SK-MEL-5 (cell line): ENCODE measurements around the gene SPAG9. TPM values are rescaled to one million over a fixed set of nuclear protein-coding genes. Genes with fewer than 3 reads are reported as not detected.
A peak's percentile ranks its signal among the peaks of the same experiment; 100 is the strongest.

Experiments used
- DNase-seq: peaks from one replicate; pipeline ENCODE4 v3.0.0-alpha.2; 2016; ENCODE audit warnings: low read depth, low spot score
- in situ Hi-C: cut with HindIII; loops from 2 replicates; pipeline ENCODE4 v1.10.0; 2016; ENCODE audit warnings: low sequenced_read_pairs, high pct_unique_total_duplicates, low pct_unique_long_range_greater_than_20kb
- total RNA-seq: library from RNA; depleted of rRNA; stranded (reverse); fragments of >200 nt; shearing (Covaris generic); gene quantifications from 2 replicates; pipeline ENCODE4 v1.2.3, GENCODE V29; 2014

The SPAG9 gene
- total RNA-seq, 1 experiment from 2014 or later: 103 TPM

DNA sequence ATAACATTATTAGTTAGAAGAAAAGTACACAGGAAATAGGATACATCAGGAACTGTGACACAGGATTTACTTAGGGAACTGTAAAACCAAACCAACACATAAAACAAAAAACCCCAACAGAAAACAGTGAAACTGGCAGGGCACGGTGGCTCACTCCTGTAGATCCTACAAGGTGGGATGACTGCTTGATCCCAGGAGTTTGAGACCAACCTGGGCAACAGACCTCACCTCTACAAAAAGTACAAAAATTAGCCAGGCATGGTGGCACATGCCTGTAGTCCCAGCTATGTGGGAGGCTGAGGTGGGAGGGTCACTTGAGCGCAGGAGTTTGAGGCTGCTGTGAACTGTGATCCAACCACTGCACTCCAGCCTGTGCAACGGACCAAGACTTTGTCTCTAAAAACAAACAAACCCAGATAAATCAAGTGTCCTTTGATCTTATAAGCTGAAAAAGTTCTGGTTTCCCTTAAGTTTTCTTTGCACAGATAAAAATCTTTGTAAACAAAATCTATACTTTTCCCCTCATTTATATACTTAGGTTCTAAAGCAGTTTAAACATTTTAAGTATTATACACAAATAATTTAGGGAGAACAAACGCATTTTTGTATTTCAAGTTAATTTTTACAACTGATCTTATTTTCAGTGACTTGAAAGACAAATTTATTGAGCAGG is 143.0 kb downstream of the SPAG9 start:
- no peak for DNase-seq
- in situ Hi-C loops: no loop called here

DNA sequence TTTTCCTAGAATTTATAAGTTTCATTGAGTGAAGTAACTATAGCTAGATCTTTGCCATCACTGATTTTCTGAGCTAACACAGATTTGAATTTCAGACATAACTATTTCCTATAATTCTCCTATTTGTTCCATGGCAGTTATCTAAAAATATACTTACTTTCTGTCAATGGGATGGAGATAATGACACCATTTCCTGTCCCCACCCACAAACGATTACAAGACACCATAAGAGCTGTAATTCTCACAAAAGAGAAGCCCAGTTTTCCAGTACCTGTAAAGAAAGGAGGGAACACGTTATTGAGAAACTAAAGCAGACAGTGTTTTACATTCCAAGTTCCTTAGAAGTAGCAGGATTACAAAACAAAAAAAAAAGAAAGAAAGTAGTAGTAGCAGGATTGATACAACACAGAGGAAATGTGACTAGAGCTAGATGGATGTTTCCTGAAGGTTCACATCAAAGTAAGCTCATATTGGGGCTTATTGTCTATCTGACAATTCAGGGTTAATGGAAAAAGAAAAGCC is 143.7 kb downstream of the SPAG9 start:
- DNase-seq: no peak
- in situ Hi-C loops: no loop called here

DNA sequence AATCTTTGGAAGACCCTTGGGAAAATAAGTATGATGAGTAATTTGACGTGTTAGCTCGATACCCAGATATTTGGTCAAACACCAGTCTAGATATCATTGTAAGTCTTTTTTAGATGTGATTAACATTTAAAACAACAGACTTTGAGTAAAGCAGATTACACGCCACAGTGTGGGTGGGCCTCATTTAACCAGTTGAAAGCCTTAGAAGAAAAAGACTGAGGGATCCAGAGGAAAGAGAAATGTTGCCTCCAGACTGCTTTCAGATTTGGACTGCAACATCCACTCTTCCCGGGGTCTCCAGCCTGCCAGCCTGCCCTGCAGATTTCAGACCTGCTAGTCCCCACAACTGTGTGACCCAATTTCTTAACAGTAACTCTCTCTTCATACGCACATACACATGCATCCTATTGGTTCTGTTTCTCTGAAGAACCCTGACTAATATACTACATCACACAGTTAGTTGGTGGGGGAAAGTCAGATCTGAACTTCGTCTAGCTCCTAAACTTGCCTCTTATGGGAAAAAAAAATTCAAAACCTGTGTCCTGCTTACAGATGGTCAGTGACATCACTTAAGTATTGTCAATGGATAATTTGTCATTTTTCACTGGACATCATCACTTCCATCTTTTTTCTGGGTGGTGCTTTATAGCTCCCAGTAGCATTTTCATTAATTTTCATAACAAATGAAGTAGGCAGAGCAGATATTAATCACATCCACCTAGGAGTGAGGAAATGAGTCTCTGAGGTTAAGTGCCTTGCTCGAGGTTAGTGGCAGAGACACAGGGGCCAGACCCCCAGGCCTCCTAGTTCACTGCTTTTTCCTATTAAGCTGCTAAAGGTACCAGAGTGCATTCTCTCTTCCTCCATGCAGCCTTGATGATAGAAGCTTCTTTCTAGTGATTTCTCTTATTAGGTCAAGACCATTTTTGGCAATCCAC is 146.8 kb downstream of the SPAG9 start:
- in situ Hi-C loops: no loop called here
- no peak for DNase-seq

DNA sequence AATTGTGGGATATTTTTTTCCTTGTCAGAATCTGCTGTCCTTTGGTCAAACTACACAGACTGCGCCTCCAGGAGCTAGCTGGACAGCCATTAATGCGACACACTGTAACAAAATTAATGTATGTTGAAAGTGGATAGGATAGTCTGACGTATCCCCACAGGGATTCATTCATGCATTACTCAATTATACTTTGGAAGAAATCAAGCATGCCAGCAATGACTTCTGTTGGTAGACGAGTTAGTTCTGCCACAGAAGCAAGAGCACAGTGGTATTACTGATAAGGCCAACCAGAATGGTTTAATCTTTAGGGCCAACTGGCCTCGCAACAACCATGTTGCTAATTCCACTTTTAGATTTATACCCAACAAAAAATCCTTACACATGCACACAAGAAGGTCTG is 148.1 kb downstream of the SPAG9 start:
- DNase-seq: no peak
- in situ Hi-C loops: no loop called here

DNA sequence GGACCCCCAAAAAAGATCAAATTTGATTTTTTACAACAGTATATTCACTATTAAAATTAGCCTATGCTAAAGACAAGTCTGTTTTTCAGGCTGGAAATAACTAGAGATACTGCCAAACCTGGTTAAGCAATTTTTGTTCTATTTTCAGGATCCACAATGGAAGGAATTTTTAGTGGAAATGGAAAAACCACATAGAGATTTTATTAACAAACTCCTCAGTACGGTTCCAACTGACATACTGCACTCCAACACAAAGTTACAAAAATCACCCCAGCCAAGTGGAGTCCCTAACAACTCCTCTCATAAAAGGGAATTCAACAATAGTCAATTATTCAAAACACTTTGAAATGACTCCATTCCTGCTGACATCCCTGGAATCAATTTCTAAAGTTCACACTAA is 152.9 kb downstream of the SPAG9 start:
- in situ Hi-C loops: no loop called here
- no peak for DNase-seq

DNA sequence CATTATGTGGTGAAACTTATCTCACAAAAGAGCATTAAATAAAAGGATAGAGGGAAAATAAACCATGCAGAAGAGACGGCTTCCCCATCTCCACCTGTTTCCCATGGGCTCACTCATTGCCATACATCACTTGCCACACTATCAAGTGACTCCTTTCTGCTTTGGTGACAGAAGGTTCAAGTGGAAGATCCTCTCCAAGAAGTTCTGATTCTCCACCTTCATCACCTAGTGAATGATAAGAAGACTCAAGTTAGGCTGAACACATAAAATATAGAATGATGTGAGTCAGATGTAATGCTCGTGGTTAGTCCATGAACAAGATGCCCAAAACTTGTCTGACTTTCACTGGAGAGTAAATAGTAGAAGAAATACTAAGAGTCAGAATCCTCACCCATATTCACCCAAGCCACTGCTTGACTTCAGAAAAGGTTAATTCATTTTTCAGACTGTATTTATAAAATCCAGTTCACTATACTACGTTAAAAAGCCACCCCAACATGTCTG is 154.5 kb downstream of the SPAG9 start:
- in situ Hi-C loops: no loop called here
- DNase-seq: no peak

DNA sequence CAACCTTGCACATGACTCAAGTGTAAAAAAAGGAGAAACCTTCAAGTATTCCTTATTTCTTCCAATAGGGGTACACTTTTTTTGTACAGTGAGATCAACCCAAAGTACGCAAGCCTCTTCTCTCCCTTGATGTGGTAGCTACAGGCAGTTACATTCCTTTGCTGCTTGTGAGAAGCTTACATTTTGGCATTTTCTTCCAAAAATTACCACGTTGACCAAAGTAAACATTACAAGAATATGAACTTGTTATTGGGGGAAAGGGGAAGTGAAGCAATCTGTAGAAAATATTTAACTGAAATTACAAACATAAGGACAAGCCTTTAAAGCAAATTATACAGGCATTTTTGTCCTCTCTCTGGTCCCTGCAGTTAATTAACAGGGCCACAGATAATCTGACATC is 157.5 kb downstream of the SPAG9 start:
- no peak for DNase-seq
- in situ Hi-C loops: no loop called here

DNA sequence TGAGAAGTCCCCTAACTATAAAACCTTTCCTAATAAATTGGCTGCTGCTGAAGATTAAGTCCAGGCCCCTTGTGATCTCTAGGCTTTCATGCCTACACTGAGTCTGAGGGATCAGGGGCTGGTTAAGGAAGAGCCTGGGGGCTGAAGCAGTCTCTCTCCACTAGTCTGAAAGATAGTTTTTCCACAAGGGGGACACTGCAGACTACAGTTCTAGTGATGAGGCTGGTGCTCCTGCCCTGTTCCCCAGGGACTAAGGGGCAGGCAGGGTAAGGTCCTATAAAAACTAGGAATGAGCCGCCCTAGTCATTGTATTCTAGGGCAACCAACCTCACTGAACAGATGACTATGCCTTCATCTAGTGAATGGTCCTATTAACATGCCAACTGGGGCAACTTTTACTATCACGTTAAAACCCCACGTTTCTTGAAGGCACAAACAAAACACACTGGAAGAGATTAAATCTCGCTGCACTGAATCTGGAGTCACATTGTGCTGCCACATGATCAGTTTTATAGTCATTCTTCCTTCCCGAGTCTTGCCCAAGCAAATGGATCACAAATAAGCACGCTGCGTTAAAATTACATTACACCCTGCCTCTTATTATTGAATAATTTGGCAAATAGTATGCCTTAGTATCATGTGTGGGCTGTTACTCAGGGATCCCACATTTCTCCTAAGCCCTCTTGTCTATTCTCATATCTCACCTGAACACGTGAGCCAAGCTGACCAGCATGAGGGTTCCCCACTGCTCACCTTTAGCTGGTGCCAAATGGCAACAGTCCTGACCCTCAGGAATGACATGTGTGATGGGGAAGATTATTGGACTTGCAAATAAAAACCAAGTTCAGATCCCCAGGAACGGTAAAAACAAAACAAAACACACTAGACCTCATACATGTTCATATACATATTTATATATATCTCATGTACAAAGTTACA is 159.1 kb downstream of the SPAG9 start:
- in situ Hi-C loops: no loop called here
- peak; percentile 90 for DNase-seq

DNA sequence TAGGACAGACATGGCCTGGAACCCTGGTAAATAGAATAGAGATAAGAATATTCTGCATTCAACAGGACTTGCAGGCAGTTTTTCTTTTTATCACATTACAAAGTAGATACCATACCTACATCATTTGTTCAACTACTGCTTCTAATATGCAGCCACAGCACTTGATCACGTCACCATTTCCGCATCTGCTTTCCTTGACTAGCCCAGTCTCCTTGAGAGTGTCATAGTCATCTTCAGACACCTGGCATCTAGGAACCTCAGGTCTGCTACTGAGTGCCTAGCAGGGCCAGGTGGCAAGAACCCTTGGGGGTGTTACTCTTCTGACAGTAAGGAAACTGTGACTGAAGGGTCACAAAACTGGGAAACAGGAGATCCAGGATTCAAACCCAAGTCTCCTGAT is 161.3 kb downstream of the SPAG9 start:
- in situ Hi-C loops: no loop called here
- DNase-seq: no peak

DNA sequence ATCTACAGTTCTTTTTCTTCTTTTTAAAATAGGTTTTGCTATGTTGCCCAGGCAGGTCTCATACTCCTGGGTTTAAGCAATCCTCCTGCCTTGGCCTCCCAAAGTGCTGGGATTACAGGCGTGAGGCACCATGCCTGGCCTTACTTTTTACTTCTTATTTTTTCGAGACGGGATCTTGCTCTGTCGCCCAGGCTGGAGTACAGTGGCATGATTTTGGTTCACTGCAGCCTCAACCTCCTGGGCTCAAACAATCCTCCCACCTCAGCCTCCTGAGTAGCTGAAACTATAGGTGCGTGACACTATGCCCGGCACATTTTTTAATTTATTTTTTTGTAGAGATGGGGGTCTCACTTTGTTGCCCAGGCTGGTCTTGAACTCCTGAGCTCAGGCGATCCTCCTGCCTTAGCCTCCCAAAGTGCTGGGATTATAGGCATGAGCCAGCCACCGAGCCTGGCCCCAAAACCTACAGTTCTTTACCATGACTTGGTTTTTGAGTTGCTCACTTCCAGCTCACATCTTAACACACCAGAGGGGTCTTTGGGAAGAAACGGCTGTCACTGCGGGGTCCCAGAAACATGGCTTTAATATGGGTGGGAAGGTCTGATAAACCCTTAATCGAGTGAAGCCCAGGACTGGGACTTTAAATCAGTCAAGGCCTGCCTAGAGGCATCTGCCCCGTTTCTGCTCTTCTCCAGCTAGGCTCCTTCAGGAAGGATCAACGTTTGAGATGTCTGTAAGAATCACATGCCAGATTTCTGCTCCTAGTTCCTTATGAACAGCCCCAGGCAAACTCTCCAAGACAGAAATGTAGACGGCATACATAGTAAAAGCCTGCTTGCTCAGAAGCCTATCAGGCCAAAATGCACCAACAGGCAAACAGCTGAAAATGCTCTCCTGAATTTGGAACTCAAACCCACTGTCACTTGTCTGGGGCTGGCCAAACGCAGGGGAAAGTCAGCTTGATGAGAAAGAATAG is 162.8 kb downstream of the SPAG9 start:
- in situ Hi-C loops: no loop called here
- peak; percentile 54 for DNase-seq

DNA sequence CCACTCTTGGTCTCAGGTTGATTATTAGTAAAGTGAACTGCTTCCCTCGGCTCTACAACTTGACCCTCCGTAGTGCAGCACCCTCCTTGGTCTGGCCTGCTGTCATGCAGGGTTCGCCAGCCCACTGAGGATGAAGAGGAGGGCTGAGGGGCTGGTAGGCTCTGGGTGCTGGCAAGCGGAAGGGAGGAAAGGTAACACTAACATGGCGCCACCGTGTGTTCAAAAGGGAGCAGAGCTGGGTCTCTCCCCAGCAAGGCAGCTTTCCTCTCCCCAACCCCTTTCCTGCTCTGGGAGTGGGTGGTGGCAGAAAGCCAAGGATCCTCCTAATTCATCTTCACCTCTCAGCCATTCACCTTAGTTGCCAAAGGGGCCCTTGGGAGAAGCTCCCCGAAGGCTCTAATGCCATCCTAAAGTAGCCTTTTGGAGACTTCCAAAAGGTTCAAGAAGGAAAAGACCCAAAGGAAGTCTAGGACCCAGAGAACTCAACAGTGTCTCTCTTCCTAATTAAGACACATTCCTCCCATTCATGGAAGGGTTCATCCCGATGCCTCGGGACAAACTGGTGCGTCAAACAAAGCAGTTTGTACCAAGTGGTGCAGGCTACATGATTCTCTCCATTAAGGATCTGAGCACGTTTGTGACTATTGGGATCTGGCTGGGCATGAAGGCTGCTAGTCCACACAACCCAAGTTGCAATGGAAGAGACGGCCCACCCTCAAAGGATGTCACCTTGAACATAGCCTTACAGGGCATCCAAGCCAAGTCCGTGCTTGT is 163.7 kb downstream of the SPAG9 start:
- peak; percentile 77 for DNase-seq
- in situ Hi-C loops: no loop called here

DNA sequence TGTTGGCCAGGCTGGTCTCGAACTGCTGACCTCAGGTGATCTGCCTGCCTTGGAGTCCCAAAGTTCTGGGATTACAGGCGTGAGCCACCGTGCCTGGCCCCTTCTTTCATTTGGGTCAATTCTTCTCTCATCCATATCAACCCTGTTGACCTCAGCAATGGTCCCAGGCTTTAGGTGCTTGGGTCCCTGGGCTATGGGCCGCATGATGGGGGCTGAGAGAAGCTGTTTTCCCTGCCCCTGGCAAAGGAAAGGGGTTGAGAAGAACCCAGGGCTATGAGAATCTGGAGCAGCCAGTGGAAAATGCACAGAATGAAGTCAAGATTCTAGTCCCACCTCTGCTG is 164.3 kb downstream of the SPAG9 start:
- no peak for DNase-seq
- in situ Hi-C loops: no loop called here

DNA sequence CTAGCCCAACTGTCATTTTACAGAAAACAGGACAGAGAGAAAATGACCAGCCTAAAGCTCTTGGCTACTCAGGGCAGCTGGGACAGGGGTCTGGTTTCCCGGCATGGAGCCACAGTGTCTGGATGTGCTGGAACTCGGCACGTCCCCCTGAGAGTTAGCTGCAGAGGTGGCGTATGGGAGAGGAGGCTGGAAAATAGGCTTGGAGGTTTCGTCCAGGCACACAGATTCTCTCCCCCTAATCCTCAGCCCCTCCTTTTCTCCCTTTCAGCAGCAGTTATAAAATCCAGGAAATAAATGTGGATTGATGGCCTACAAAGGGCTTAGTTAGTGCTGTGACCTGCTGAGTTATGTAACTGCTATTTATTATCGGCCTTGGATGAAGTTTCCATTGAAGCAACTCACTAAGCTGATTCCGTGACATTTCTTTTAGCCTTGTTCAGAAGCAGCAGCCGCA is 165.0 kb downstream of the SPAG9 start:
- DNase-seq: no peak
- in situ Hi-C loops: no loop called here

DNA sequence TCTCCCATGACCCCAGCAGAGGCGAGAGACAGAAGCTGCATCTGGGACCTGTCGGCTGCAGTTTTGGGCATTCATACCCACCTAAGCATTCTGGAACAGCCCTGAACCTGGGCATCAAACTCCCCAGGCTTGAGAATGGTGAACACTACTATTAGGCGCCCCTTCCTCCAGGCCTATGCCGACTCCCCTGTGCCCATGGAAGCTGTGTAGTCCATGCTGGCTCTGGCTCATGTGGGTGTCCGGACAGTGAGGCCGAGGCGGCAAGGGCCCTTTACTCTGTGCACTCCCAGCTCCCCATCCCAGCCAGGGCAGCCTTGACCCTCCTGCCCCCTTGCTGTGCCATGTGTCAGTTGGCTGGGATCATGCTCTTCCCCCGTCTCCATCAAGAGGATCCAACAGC is 165.5 kb downstream of the SPAG9 start:
- DNase-seq: no peak
- in situ Hi-C loops: no loop called here

DNA sequence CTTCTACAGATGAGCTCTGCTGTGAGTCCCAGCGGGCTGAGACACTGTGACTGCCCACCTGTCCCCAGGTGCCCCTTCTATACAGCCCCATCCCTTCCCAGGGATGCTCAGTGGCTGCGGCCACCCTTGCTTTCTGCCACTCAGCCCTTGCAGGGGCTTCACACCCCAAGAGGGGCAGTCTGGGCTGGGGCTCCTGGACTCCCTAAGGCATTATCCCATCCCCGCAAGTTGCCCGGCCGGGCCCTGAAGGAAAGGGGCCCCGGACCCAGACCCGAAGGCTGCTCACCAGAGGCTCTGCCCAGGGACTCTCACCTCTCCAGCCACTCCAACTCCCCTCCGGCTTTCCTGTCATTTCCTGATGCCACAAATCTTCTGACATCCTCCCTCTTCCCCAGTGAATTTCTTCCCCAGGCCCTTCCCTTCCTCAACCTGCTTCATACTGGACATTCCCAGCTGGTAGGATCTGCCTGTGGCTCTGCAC is 166.0 kb downstream of the SPAG9 start:
- no peak for DNase-seq
- in situ Hi-C loops: no loop called here
